ENCODE results near the gene SERHL2. TPM values are rescaled to one million over a fixed set of nuclear protein-coding genes. Genes with fewer than 3 reads are reported as not detected.
"Not testable (repeated sequence)": the region's sequence is repeated elsewhere in the genome, so short reads cannot be mapped to it uniquely, and the experiment has no call there.

Gene SERHL2
- 0.23 TPM for total RNA-seq (2013)
- polyA plus RNA-seq = under 1 TPM; 0.20 to 0.60 (median 0.24) TPM
- 0.24 and 0.42 TPM in 2 replicates for polyA minus RNA-seq
- total RNA-seq = 0 to 0.25 (median 0.13) reads per million in 11 experiments

GRCh38 chr22:42553475-42554361, at the start of gene SERHL2:
Gene SERHL2, plus strand, starts transcription at chr22:42553956. Its CDS starts 65 bp downstream, at chr22:42554021.
- no peaks in the 10 kb centered on the region for H3K36me3 Mint-ChIP-seq
- peaks cover 21% of the 10 kb centered on the region for H3K4me1 Mint-ChIP-seq
- H4K20me1 ChIP-seq (ENCODE audit: insufficient read depth, low read length) = no peaks in the 10 kb centered on the region
- peak within 1 kb of the TSS; percentile 21 to 72 (median 47) for H3K4me3 ChIP-seq (replicated peaks in 1 of 3; ENCODE audit: low read depth in 2 of 3, low read length in 3 of 3)
- peaks cover 18 to 29% (median 28%) of the 10 kb centered on the region in 3 donors for H3K27me3 Mint-ChIP-seq (ENCODE audit: low read depth in 3 of 3)
- peaks cover 4 to 17% (median 7%) of the 10 kb centered on the region in 7 donors for H3K9me3 Mint-ChIP-seq
- peak within 1 kb of the TSS; percentile 85 to 89 for H3K4me3 Mint-ChIP-seq
- intact Hi-C loops (cut with micrococcal nuclease) = loop anchor here in 1 of 2 donors (5.0 kb wide), 1 partner anchor 36 kb away; the partner anchor contains the start of gene RRP7A
- no peak for TF ChIP-seq CTCF (IDR thresholded peaks at IDR 0.05)
- H3K4me1 ChIP-seq (ENCODE audit: control insufficient read depth in 1 of 2, insufficient read depth in 2 of 2, low read length in 2 of 2) = peaks cover 12 to 13% of the 10 kb centered on the region in 2 donors
- H3K4me2 ChIP-seq (replicated peaks; ENCODE audit: extremely low read depth, low read length, poor library complexity, severe bottlenecking) = peak within 1 kb of the TSS; percentile 69
- peak; percentile 60 to 73 (median 71) for DNase-seq
- H3K9ac ChIP-seq (ENCODE audit: insufficient read depth, low read length, poor library complexity, severe bottlenecking) = peak within 1 kb of the TSS; percentile 35
- peaks cover 2 to 19% of the 10 kb centered on the region in 2 donors for H3K27me3 ChIP-seq (ENCODE audit: control insufficient read depth in 2 of 2, insufficient read depth in 2 of 2, low read length in 2 of 2)
- no peaks in the 10 kb centered on the region for H3K36me3 ChIP-seq (replicated peaks in 1 of 2; ENCODE audit: control insufficient read depth in 1 of 2, insufficient read depth in 2 of 2, low read length in 2 of 2)
- no peaks in the 10 kb centered on the region for H3K9me3 ChIP-seq (replicated peaks in 1 of 2; ENCODE audit: control insufficient read depth in 1 of 2, insufficient read depth in 1 of 2, low read length in 2 of 2)
- H3K79me2 ChIP-seq (ENCODE audit: insufficient read depth, low read length) = no peaks in the 10 kb centered on the region
- peak within 1 kb of the TSS; percentile 83 for H2AFZ ChIP-seq (ENCODE audit: insufficient read depth, low read depth, low read length, poor library complexity, severe bottlenecking)
- 3% methylated on average over 74 of the region's 75 CpGs for WGBS (ENCODE audit: insufficient coverage)
- no peak within 1 kb of the TSS for H3K27ac ChIP-seq (ENCODE audit: low read depth in 1 of 2, low read length in 2 of 2)
- peak within 1 kb of the TSS in 2 of 7 donors; percentile 46 to 65 for H3K27ac Mint-ChIP-seq

GRCh38 chr22:42508327-42508974, 45.3 kb upstream of the SERHL2 start:
- not testable (repeated sequence) for DNase-seq; H3K9me3 Mint-ChIP-seq; H3K4me3 ChIP-seq (replicated peaks in 1 of 3; ENCODE audit: low read depth in 2 of 3, low read length in 3 of 3); H4K20me1 ChIP-seq (ENCODE audit: insufficient read depth, low read length); H3K4me1 Mint-ChIP-seq; H3K4me2 ChIP-seq (replicated peaks; ENCODE audit: extremely low read depth, low read length, poor library complexity, severe bottlenecking); H3K4me3 Mint-ChIP-seq; H3K27me3 ChIP-seq (ENCODE audit: control insufficient read depth in 2 of 2, insufficient read depth in 2 of 2, low read length in 2 of 2); H3K79me2 ChIP-seq (ENCODE audit: insufficient read depth, low read length); H3K27ac ChIP-seq (ENCODE audit: low read depth in 1 of 2, low read length in 2 of 2); H3K9ac ChIP-seq (ENCODE audit: insufficient read depth, low read length, poor library complexity, severe bottlenecking); H3K27me3 Mint-ChIP-seq (ENCODE audit: low read depth in 3 of 3); H2AFZ ChIP-seq (ENCODE audit: insufficient read depth, low read depth, low read length, poor library complexity, severe bottlenecking); H3K4me1 ChIP-seq (ENCODE audit: control insufficient read depth in 1 of 2, insufficient read depth in 2 of 2, low read length in 2 of 2); H3K9me3 ChIP-seq (replicated peaks in 1 of 2; ENCODE audit: control insufficient read depth in 1 of 2, insufficient read depth in 1 of 2, low read length in 2 of 2)
- H3K27ac Mint-ChIP-seq = peak overlapping the region in 2 of 7 donors; percentile 4 to 40
- H3K36me3 Mint-ChIP-seq = peaks cover 18 to 22% of the 10 kb centered on the region in 2 donors
- intact Hi-C loops (cut with micrococcal nuclease) = loop anchor here in 1 of 2 donors (5.0 kb wide), 1 partner anchor 64 kb away; no protein-coding TSS in a partner anchor
- peaks cover 12 to 16% of the 10 kb centered on the region in 2 donors for H3K36me3 ChIP-seq (replicated peaks in 1 of 2; ENCODE audit: control insufficient read depth in 1 of 2, insufficient read depth in 2 of 2, low read length in 2 of 2)
- WGBS (ENCODE audit: insufficient coverage) = 94% methylated on average over 2 of the region's 11 CpGs

- H2AFZ ChIP-seq (ENCODE audit: insufficient read depth, low read depth, low read length, poor library complexity, severe bottlenecking); H3K4me1 Mint-ChIP-seq; H3K27ac ChIP-seq (ENCODE audit: low read depth in 1 of 2, low read length in 2 of 2); H3K9me3 ChIP-seq (replicated peaks in 1 of 2; ENCODE audit: control insufficient read depth in 1 of 2, insufficient read depth in 1 of 2, low read length in 2 of 2); H3K27me3 ChIP-seq (ENCODE audit: control insufficient read depth in 2 of 2, insufficient read depth in 2 of 2, low read length in 2 of 2); H3K79me2 ChIP-seq (ENCODE audit: insufficient read depth, low read length); H3K4me3 Mint-ChIP-seq; H3K27ac Mint-ChIP-seq; DNase-seq; H3K9ac ChIP-seq (ENCODE audit: insufficient read depth, low read length, poor library complexity, severe bottlenecking); H3K4me2 ChIP-seq (replicated peaks; ENCODE audit: extremely low read depth, low read length, poor library complexity, severe bottlenecking); H3K9me3 Mint-ChIP-seq; H3K4me1 ChIP-seq (ENCODE audit: control insufficient read depth in 1 of 2, insufficient read depth in 2 of 2, low read length in 2 of 2); H3K4me3 ChIP-seq (replicated peaks in 1 of 3; ENCODE audit: low read depth in 2 of 3, low read length in 3 of 3); H4K20me1 ChIP-seq (ENCODE audit: insufficient read depth, low read length); H3K27me3 Mint-ChIP-seq (ENCODE audit: low read depth in 3 of 3): not testable (repeated sequence)
- intact Hi-C loops (cut with micrococcal nuclease) = loop anchor here in 1 of 2 donors (5.0 kb wide), 1 partner anchor 63 kb away; no protein-coding TSS in a partner anchor
- H3K36me3 Mint-ChIP-seq = peaks cover 20 to 24% of the 10 kb centered on the region in 2 donors
- 68% methylated on average over 5 of the region's 10 CpGs for WGBS (ENCODE audit: insufficient coverage)
- H3K36me3 ChIP-seq (replicated peaks in 1 of 2; ENCODE audit: control insufficient read depth in 1 of 2, insufficient read depth in 2 of 2, low read length in 2 of 2) = peaks cover 16% of the 10 kb centered on the region in 2 donors
Measured at GRCh38 chr22:42508975-42509364, 44.8 kb upstream of the SERHL2 start.

Data from CD14-positive monocyte (primary cell).